ENCODE data around the gene CDH13.

Gene CDH13

GRCh38 chr16:83651871-83652270, 1025.1 kb downstream of the CDH13 start:
- no peak for DNase-seq

- no peak for DNase-seq
Observed at GRCh38 chr16:83652943-83653342, 1026.2 kb downstream of the CDH13 start.

GRCh38 chr16:83653785-83654184, 1027.0 kb downstream of the CDH13 start:
- DNase-seq: no peak

- DNase-seq: no peak
Observed at GRCh38 chr16:83660282-83660681, 1033.5 kb downstream of the CDH13 start.

GRCh38 chr16:83661656-83662055, 1034.9 kb downstream of the CDH13 start:
- DNase-seq: no peak

GRCh38 chr16:83666449-83666848, 1039.7 kb downstream of the CDH13 start:
- DNase-seq: no peak

GRCh38 chr16:83669456-83669855, 1042.7 kb downstream of the CDH13 start:
- DNase-seq: no peak

GRCh38 chr16:83674931-83675535, 1048.3 kb downstream of the CDH13 start:
- DNase-seq: no peak

- DNase-seq: no peak
Observed at GRCh38 chr16:83676086-83676485, 1049.3 kb downstream of the CDH13 start.

GRCh38 chr16:83680980-83681379, 1054.2 kb downstream of the CDH13 start:
- DNase-seq: no peak

GRCh38 chr16:83681381-83681956, 1054.7 kb downstream of the CDH13 start:
- DNase-seq: no peak

- no peak for DNase-seq
Observed at GRCh38 chr16:83682116-83682867, 1055.5 kb downstream of the CDH13 start.

GRCh38 chr16:83682868-83683235, 1056.1 kb downstream of the CDH13 start:
- no peak for DNase-seq

GRCh38 chr16:83685615-83686165, 1058.9 kb downstream of the CDH13 start:
- DNase-seq: no peak

GRCh38 chr16:83686726-83687125, 1060.0 kb downstream of the CDH13 start:
- DNase-seq: no peak

- no peak for DNase-seq
Observed at GRCh38 chr16:83689385-83689831, 1062.6 kb downstream of the CDH13 start.

- DNase-seq: no peak
Observed at GRCh38 chr16:83692224-83692623, 1065.5 kb downstream of the CDH13 start.

- no peak for DNase-seq
Observed at GRCh38 chr16:83698964-83699363, 1072.2 kb downstream of the CDH13 start.

- DNase-seq: no peak
Observed at GRCh38 chr16:83699817-83700216, 1073.0 kb downstream of the CDH13 start.

GRCh38 chr16:83700918-83701317, 1074.1 kb downstream of the CDH13 start:
- DNase-seq: no peak

- DNase-seq: no peak
Observed at GRCh38 chr16:83701494-83701893, 1074.7 kb downstream of the CDH13 start.

- no peak for DNase-seq
Observed at GRCh38 chr16:83704656-83705055, 1077.9 kb downstream of the CDH13 start.

GRCh38 chr16:83705856-83706255, 1079.1 kb downstream of the CDH13 start:
- no peak for DNase-seq

- DNase-seq: no peak
Observed at GRCh38 chr16:83706394-83706793, 1079.6 kb downstream of the CDH13 start.
